Stimulated activated CD4-positive, alpha-beta T cell treated with anti-CD3 and anti-CD28 coated beads, Interleukin-4, amount 100 ng/mL, for 24 hours (primary cell): ENCODE measurements around the gene RIMBP2.
"Not testable (repeated sequence)": the region's sequence is repeated elsewhere in the genome, so short reads cannot be mapped to it uniquely, and the experiment has no call there.

Source experiments
- DNase-seq: peaks from one replicate; pipeline ENCODE4 v3.0.0-alpha.2; 2020

RIMBP2 gene

DNA sequence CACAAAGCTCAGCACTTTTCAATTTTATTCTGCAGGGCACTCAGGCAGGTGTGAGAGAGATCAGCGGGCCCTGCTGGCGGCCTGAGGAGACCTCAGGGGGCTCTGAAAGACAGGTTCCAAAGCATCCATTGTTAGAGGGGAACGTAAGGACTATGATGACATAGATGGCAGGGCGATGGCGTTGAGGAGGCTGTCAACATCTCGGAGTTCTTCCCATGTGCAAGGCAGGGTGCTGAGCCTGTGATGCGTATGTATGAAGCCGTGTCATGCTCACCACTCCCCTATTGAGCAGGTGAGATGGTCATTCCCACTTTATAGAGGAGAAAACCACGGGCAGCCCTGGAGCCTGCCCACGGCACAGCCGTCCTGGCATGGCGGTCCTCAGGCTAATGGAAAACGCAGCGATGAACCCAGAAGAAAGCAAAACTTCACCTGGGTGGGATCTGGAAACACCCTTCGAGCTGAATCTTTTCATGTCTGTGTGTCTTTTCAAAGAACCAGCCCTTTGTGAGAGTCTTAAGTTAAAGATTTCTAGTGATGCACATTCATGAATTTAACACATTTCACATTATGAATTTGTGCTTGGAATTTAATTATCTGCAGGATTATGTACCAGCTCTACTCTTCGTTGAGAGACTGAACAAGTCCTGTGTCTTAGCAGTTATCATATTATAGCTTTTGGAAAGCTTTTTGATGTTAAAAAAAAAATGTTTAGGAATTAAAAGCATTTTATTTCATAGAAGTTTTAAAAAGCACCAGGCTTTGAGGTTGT lies 64.7 kb downstream of the RIMBP2 start:
- DNase-seq: no peak

DNA sequence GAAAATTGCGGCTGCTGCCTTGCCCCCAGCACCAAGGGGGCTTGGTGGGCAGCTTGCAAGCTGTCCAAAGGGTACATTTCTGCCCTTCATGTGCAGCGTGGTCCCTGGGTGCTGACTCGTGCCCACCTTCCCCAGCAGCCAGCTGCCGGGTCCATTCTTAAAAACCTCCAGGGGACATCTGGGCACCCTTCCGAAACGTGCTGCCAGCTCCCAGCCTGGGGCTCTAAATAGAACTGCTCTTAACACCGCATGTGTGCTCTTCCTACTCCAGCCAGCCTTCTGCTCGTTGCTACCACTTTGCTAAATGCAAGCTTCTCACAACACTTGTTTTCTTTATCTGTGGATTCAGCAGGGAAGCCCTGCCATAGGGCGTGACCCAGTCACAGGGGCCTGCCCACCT lies 66.0 kb downstream of the RIMBP2 start:
- no peak for DNase-seq

DNA sequence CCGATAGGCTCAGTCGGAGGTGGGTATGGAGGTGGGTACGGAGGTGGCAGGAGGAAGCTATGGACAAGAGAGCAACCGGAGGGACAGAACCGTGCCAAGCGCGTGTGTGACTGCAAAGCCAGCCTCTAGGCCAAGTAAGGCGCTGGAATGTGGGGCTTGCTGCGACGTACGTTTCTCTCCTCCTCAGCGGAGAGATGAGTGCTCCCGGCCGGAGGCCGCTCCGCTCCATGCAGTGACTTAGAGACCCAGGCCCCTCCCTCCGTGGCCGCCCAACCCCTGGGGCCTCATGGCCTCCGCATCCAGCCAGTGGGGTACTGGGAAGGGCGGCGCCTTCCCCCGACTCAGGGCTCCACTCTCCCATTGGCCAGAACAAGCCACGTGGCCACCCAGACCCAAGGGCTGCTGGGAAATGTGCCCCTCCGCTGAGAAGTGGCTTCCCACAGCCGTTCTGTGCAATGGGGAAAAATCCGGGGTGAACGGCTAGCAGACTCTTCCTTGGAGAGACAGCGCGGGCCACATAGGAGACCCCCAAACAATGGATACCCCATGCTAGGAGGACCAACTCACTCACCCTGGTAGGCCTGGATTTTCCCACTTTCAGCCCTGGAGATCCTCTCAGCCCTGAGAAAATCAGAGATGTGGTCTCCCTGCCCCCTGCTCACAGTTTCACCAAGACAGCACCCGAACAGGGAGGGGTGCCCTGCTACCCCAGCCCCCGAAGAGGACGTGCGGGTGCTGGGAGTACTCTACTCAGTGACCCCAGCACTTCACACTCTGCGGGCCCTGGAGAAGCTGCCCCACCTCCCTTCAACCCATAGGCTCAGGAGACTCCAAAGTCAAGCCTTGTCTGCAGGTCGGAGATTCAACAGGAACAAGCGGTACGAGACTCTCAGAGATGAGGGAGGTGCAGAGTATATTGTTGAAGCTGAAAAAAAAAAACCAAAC lies 66.7 kb downstream of the RIMBP2 start:
- DNase-seq: no peak

DNA sequence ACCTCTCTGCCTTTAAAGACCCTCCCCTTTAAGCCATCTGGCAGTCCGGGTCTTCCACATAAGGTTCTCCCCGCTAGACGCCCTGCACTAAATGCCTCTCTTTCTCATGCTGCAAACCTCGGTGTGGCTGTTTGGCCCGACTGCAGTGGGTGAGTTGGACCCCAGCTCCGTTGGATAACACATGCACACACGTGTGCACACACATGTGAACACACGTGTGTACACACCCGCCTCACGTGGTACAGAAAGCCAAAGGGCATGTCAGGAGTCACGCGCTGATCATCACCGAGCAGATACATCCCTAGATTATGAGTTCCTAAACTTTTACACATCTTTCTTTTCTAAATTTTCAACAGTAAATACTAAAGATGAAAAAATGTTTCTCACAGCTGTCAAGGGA lies 68.3 kb downstream of the RIMBP2 start:
- DNase-seq: no peak

GRCh38 chr12:130646716-130647370 lies 69.3 kb downstream of the RIMBP2 start:
- DNase-seq: no peak

DNA sequence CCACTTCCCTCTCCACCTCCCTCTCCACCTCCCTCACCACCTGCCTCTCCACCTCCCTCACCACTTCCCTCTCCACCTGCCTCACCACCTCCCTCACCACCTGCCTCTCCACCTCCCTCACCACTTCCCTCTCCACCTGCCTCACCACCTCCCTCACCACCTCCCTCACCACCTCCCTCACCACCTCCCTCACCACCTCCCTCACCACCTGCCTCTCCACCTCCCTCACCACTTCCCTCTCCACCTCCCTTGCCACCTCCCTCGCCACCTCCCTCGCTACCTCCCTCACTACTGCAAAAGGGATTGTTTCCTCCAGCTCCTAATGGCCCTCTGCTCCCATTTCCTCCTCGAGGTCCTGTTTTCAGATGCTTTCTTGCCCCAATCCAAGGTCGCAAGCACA lies 69.9 kb downstream of the RIMBP2 start:
- DNase-seq: not testable (repeated sequence)

GRCh38 chr12:130645751-130646150 lies 70.3 kb downstream of the RIMBP2 start:
- no peak for DNase-seq

GRCh38 chr12:130644566-130644965 lies 71.5 kb downstream of the RIMBP2 start:
- no peak for DNase-seq

DNA sequence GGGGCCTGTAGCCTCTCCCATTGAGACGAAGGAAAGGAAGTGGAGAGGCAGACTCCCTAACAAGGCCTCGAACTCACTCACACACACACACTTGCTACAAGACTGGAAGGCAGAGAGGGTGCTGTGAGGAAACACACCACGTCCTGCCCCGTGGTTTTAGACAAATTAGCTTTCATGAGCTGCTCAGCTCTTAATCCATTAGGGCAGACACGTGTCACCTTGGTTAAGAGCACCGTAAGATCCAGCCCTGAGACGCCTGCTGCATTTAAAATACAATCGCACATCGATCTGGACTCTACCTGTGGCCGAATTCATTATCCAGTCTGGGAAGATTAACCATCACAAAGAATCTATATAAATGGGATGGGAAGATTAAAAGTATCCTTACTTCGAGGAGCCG lies 72.0 kb downstream of the RIMBP2 start:
- no peak for DNase-seq

GRCh38 chr12:130642856-130643255 lies 73.2 kb downstream of the RIMBP2 start:
- DNase-seq: no peak

- DNase-seq: no peak
These were observed 74.4 kb downstream of the RIMBP2 start for GRCh38 chr12:130641533-130642184.

- no peak for DNase-seq
These were observed 75.2 kb downstream of the RIMBP2 start for GRCh38 chr12:130640901-130641300.

GRCh38 chr12:130640496-130640895 lies 75.6 kb downstream of the RIMBP2 start:
- no peak for DNase-seq

- DNase-seq: no peak
These were observed 76.3 kb downstream of the RIMBP2 start for GRCh38 chr12:130639476-130640424.

DNA sequence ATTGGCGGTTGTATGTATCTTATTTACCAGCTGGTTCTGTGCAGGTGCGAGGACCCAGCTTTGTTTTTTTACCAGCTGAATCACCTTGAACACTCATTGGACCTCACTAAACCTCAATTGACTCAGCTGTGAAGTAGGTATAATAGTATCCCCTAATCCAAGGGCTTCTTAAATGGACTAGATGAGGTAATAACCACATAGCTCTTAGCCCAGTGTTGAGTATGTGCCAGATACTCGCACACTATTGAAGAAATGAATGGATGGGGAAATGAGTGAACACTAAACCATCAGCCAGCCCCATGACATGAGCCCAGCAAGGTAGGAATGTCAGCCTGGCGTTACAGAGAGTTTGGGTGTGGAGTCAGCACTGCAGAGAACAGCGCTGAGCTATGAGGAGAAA lies 79.7 kb downstream of the RIMBP2 start:
- DNase-seq: no peak

GRCh38 chr12:130634866-130635265 lies 81.2 kb downstream of the RIMBP2 start:
- DNase-seq: no peak

GRCh38 chr12:130633771-130634170 lies 82.3 kb downstream of the RIMBP2 start:
- no peak for DNase-seq

GRCh38 chr12:130632642-130633041 lies 83.5 kb downstream of the RIMBP2 start:
- DNase-seq: no peak

DNA sequence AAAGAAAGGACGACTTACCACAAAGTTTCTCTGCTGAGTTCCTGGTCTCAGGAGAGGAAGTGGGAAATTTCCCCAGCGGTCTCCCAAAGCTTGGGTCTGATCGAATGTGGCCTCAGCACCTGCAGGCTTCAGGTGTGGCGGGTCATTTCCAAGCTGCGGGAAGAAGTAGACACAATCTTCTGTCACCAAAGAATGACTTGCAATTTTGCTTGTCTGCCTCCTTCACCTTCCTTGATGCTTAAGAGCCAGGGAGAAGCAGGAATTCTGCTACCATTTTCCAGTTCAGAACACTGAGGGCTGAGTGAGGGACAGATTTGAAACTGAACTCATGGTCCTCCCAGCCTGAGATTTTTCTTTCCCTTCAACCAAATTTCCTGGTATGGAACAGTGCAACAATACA lies 87.8 kb downstream of the RIMBP2 start:
- DNase-seq: no peak

- no peak for DNase-seq
These were observed 88.9 kb downstream of the RIMBP2 start for GRCh38 chr12:130627175-130627574.

DNA sequence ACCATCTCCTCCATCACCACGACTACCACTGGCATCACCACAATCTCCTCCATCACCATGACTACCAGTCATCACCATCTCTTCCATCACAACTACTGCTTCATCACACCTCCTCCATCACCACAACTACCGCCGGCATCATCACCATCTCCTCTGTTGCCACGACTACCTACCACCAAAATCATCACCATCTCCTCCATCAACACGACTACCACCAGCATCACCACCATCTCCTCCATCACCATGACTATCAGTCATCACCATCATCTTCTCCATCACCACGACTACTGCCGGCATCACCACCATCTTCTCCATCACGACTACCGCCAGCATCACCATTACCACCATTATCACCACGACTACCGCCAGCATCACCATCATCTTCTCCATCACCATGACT lies 89.5 kb downstream of the RIMBP2 start:
- DNase-seq: no peak

DNA sequence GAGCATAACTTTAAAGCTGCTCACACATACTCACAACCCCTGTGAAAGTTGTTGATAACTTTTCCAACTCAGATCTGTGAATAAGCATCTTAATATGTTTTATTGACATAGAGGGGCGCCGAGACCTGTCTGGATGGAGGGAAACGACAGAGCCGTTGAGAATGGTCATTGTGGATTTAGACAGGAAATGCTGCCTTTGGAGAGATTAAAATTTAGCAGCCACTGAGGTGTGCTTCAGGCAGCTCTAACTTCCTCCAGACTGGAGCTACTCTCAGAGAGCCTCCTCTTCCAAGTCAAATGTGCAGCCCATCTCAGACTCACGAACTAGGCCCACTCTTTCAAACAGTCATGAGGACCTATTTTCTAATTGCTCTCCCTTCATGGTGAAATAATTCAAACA lies 90.9 kb downstream of the RIMBP2 start:
- no peak for DNase-seq
